Pancreas (tissue), 10 donors: ENCODE measurements around the gene PXDC1. TPM values are rescaled to one million over a fixed set of nuclear protein-coding genes. Genes with fewer than 3 reads are reported as not detected.

ENCODE experiments used
- ATAC-seq, 4 donors: fragments of 200-7000 bp; cut with Tn5 transposase; one replicate each; pipeline versions ENCODE4 v1.8.0 to v1.9.1; 2020; ENCODE audit warnings: mild to moderate bottlenecking in 4 of 4, moderate library complexity in 4 of 4
- DNase-seq, 6 donors: peaks; one replicate each; pipeline ENCODE4 v3.0.0-alpha.2; 2020
- FAIRE-seq: peaks from 2 replicates; lab custom pipeline; 2012; peaks lifted over from hg19 to GRCh38; lab: Jason Lieb, UNC
- H3K27ac ChIP-seq, 4 donors: fragments of 200-600 bp; sonication (generic); 1 replicate in 3 of 4; 2 replicates in 1 of 4; pipeline versions ENCODE4 v1.5.0 to v1.8.0; 2020
- H3K27me3 ChIP-seq, 4 donors: fragments of 200-600 bp; one replicate each; pipeline ENCODE4 v1.8.0; 2021
- H3K36me3 ChIP-seq, 3 donors: fragments of 200-600 bp; sonication (generic) in 1 of 3; one replicate each; pipeline versions ENCODE4 v1.5.0 to v1.8.0; 2020 to 2021
- H3K4me1 ChIP-seq, 3 donors: fragments of 200-600 bp; one replicate each; pipeline ENCODE4 v1.8.0; 2021
- H3K4me3 ChIP-seq, 4 donors: fragments of 200-600 bp; sonication (generic) in 2 of 4; one replicate each; pipeline versions ENCODE4 v1.5.0 to v1.8.0; 2020 to 2021
- H3K9me3 ChIP-seq, 4 donors: fragments of 200-600 bp; one replicate each; pipeline ENCODE4 v1.8.0; 2021
- WGBS, 2 donors: extraction: QIAGEN DNeasy Blood & Tissue Kit; methylation state at CpG; one replicate each; pipeline ENCODE4 v1.1.7; 2013; 5-methylcytosine and 5-hydroxymethylcytosine counted together
- intact Hi-C, 3 donors: fragments of 100-400 bp; cut with DNase I; formaldehyde crosslinking; loops; one replicate each; pipeline versions ENCODE4 v1.11.1 to v1.14.2; 2022
- polyA plus RNA-seq, 2 donors: library from polyadenylated mRNA; stranded (reverse); fragments of 200-250 nt; gene quantifications; one replicate each; pipeline ENCODE4 v1.2.3, GENCODE V29; 2013
- total RNA-seq, 6 donors: library from RNA; stranded (reverse); fragmentation: NEBNext Ultra II Directional in 4 of 6; extraction: Animal tissue kit (Norgen Biotek cat#: 25700) in 4 of 6; gene quantifications; one replicate each; pipeline versions ENCODE4 v1.2.1 to v1.2.4, GENCODE V29; 2021 to 2023
- TF ChIP-seq, protein P1 (sequence below), 4 donors: fragments of 200-600 bp; sonication (generic) in 3 of 4; IDR thresholded peaks; one replicate each; pipeline versions ENCODE4 v1.5.0 to v1.8.0; 2021; ENCODE audit warnings: antibody characterized with exemption in 4 of 4
- donor health status: healthy with polysubstance abuse.
- donor health status: DM: no; HTN: no; CAD: no; lungs with moderate emphysema.
- donor health status: DM: no; HTN: no; CAD: no.
- donor health status: control.
- donor health status: control.
- donor health status: Bipolar disorder and iron deficiency.
- donor health status: DM: yes; HTN: yes; CAD: no.
- donor health status: DM: no; HTN: no; CAD: no.
- donor health status: DM: no; HTN: no; CAD: no.
- donor health status: DM: yes; HTN: yes; CAD: no.

The PXDC1 gene
- total and polyA plus RNA-seq, 8 donors, result 5.2 to 19.7 (median 11.1) TPM

- H3K36me3 ChIP-seq, result no peaks in the 10 kb centered on the region
- intact Hi-C loops, result loop anchor here in 1 of 3 donors (5.0 kb wide), 1 partner anchor 445 kb away; no protein-coding TSS in a partner anchor
- no peak overlapping the region for H3K27ac ChIP-seq
- no peak for DNase-seq
- 89 to 96% methylated on average over 11 of the region's 11 CpGs for WGBS, 2 donors
- H3K9me3 ChIP-seq, result no peaks in the 10 kb centered on the region
- no peaks in the 10 kb centered on the region for H3K27me3 ChIP-seq
- no peak overlapping the region for H3K4me3 ChIP-seq
- peaks cover 0 to 2% (median under 1%) of the 10 kb centered on the region in 3 donors for H3K4me1 ChIP-seq
- no peak for ATAC-seq
- no peak for FAIRE-seq
- TF ChIP-seq, protein P1, sequence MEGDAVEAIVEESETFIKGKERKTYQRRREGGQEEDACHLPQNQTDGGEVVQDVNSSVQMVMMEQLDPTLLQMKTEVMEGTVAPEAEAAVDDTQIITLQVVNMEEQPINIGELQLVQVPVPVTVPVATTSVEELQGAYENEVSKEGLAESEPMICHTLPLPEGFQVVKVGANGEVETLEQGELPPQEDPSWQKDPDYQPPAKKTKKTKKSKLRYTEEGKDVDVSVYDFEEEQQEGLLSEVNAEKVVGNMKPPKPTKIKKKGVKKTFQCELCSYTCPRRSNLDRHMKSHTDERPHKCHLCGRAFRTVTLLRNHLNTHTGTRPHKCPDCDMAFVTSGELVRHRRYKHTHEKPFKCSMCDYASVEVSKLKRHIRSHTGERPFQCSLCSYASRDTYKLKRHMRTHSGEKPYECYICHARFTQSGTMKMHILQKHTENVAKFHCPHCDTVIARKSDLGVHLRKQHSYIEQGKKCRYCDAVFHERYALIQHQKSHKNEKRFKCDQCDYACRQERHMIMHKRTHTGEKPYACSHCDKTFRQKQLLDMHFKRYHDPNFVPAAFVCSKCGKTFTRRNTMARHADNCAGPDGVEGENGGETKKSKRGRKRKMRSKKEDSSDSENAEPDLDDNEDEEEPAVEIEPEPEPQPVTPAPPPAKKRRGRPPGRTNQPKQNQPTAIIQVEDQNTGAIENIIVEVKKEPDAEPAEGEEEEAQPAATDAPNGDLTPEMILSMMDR (IDR thresholded peaks at IDR 0.05), result no peak
Measured at GRCh38 chr6:3727593-3728108, 23.9 kb downstream of the PXDC1 start.

GRCh38 chr6:3727036-3727435 is 24.5 kb downstream of the PXDC1 start:
- DNase-seq (no peak), ATAC-seq (no peak), FAIRE-seq (no peak)
- H3K27ac ChIP-seq, result no peak overlapping the region
- H3K4me3 ChIP-seq, result no peak overlapping the region
- intact Hi-C loops, result loop anchor here in 1 of 3 donors (5.0 kb wide), 1 partner anchor 445 kb away; no protein-coding TSS in a partner anchor
- H3K4me1 ChIP-seq, result no peaks in the 10 kb centered on the region
- no peaks in the 10 kb centered on the region for H3K36me3 ChIP-seq
- no peaks in the 10 kb centered on the region for H3K27me3 ChIP-seq
- 77 to 82% methylated on average over 5 of the region's 5 CpGs for WGBS, 2 donors
- H3K9me3 ChIP-seq, result no peaks in the 10 kb centered on the region
- TF ChIP-seq, protein P1 (IDR thresholded peaks at IDR 0.05), result no peak

- no peaks in the 10 kb centered on the region for H3K4me1 ChIP-seq
- no peak for FAIRE-seq
- H3K27me3 ChIP-seq, result no peaks in the 10 kb centered on the region
- no peak for ATAC-seq
- DNase-seq, result peak in 1 of 6 donors; percentile 49
- TF ChIP-seq, protein P1 (IDR thresholded peaks at IDR 0.05), result no peak
- intact Hi-C loops, result loop anchor here in 1 of 3 donors (5.0 kb wide), 1 partner anchor 444 kb away; no protein-coding TSS in a partner anchor
- no peak overlapping the region for H3K27ac ChIP-seq
- no peaks in the 10 kb centered on the region for H3K36me3 ChIP-seq
- no peak overlapping the region for H3K4me3 ChIP-seq
- H3K9me3 ChIP-seq, result no peaks in the 10 kb centered on the region
- WGBS, 2 donors, result 85 to 87% methylated on average over 13 of the region's 13 CpGs
Measured at GRCh38 chr6:3726421-3726820, 25.1 kb downstream of the PXDC1 start.

- Histone ChIP-seq H3K27ac (no peak overlapping the region), H3K27me3 (no peaks in the 10 kb centered on the region), H3K4me3 (no peak overlapping the region), H3K4me1 (no peaks in the 10 kb centered on the region), H3K36me3 (no peaks in the 10 kb centered on the region), H3K9me3 (no peaks in the 10 kb centered on the region)
- no peak for ATAC-seq
- intact Hi-C loops, result loop anchor here in 1 of 3 donors (5.0 kb wide), 1 partner anchor 443 kb away; no protein-coding TSS in a partner anchor
- TF ChIP-seq, protein P1 (IDR thresholded peaks at IDR 0.05), result no peak
- no peak for DNase-seq
- no peak for FAIRE-seq
- WGBS, 2 donors, result 89 to 92% methylated on average over 32 to 33 of the region's 33 CpGs
Measured at GRCh38 chr6:3725145-3726047, 26.1 kb downstream of the PXDC1 start.
